ENCODE results near the gene CELSR2.
"Not testable (repeated sequence)": the region's sequence is repeated elsewhere in the genome, so short reads cannot be mapped to it uniquely, and the experiment has no call there.

DNA sequence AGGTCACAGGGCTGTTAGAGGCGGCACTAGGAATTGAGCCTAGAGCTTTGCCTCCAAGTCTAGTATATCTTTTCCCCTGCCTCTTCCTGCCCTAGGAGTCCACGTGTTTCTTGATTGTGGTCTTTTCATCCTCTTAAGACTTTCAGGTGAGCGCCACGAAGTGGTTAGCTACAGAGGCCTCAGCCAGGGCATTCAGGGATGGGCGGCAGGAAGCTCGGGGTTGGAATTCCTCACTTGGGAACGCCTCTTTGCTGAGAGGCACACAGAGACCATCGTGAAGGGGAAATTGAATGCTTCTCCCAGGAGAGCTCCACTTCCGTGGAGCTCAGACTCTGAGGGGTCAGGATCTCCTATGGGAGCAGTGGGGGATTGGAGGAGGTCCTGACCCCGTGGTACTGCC lies 56.7 kb downstream of the CELSR2 start:
- TF ChIP-seq, protein P1, sequence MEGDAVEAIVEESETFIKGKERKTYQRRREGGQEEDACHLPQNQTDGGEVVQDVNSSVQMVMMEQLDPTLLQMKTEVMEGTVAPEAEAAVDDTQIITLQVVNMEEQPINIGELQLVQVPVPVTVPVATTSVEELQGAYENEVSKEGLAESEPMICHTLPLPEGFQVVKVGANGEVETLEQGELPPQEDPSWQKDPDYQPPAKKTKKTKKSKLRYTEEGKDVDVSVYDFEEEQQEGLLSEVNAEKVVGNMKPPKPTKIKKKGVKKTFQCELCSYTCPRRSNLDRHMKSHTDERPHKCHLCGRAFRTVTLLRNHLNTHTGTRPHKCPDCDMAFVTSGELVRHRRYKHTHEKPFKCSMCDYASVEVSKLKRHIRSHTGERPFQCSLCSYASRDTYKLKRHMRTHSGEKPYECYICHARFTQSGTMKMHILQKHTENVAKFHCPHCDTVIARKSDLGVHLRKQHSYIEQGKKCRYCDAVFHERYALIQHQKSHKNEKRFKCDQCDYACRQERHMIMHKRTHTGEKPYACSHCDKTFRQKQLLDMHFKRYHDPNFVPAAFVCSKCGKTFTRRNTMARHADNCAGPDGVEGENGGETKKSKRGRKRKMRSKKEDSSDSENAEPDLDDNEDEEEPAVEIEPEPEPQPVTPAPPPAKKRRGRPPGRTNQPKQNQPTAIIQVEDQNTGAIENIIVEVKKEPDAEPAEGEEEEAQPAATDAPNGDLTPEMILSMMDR (IDR thresholded peaks at IDR 0.05), result not testable (repeated sequence)
- not testable (repeated sequence) for TF ChIP-seq POLR2A (IDR thresholded peaks at IDR 0.05)

All from esophagus squamous epithelium (tissue), 4 donors.